Neuronal stem cell (in vitro differentiated cells): ENCODE data around the gene FMOD.

Experiments used
- DNase-seq: peaks from one replicate; pipeline ENCODE4 v3.0.0-alpha.2; 2013; ENCODE audit warnings: low spot score
- H2AFZ ChIP-seq: one replicate; pipeline ENCODE4 v1.6.1; 2013; ENCODE audit warnings: mild to moderate bottlenecking, low read length, inconsistent platforms
- H2AK5ac ChIP-seq: 2 replicates; pipeline ENCODE4 v1.6.1; 2013; ENCODE audit warnings: low read depth, mild to moderate bottlenecking, inconsistent platforms, low read length, moderate library complexity, mixed read lengths
- H2BK120ac ChIP-seq: 2 replicates; pipeline ENCODE4 v1.6.1; 2013; ENCODE audit warnings: low read depth, mild to moderate bottlenecking, inconsistent platforms, low read length, moderate library complexity, mixed read lengths
- H2BK12ac ChIP-seq: one replicate; pipeline ENCODE4 v1.6.1; 2013; ENCODE audit warnings: low read length, inconsistent platforms
- H2BK15ac ChIP-seq: 2 replicates; pipeline ENCODE4 v1.6.1; 2013; ENCODE audit warnings: mild to moderate bottlenecking, low read length, inconsistent platforms, mixed read lengths
- H2BK5ac ChIP-seq: one replicate; pipeline ENCODE4 v1.6.1; 2013; ENCODE audit warnings: inconsistent platforms, mild to moderate bottlenecking, low read length, moderate library complexity
- H3K14ac ChIP-seq: one replicate; pipeline ENCODE4 v1.6.1; 2013; ENCODE audit warnings: low read length, inconsistent platforms
- H3K18ac ChIP-seq: 2 replicates; pipeline ENCODE4 v1.6.1; 2013; ENCODE audit warnings: low read length, inconsistent platforms
- H3K23ac ChIP-seq: 2 replicates; pipeline ENCODE4 v1.6.1; 2013; ENCODE audit warnings: low read depth, mild to moderate bottlenecking, mixed read lengths, low read length, inconsistent platforms; ENCODE audit not compliant: poor library complexity
- H3K27ac ChIP-seq: replicated peaks from 3 replicates; pipeline ENCODE4 v1.5.1; 2013; ENCODE audit warnings: low read length, inconsistent platforms
- H3K27me3 ChIP-seq, 3 experiments: 2 replicates each; pipeline ENCODE4 v1.6.1; 2013; ENCODE audit warnings: low read length in 3 of 3, mild to moderate bottlenecking in 2 of 3, inconsistent platforms in 1 of 3, low read depth in 1 of 3, mixed read lengths in 1 of 3, moderate library complexity in 1 of 3; ENCODE audit not compliant: control insufficient read depth in 3 of 3, insufficient read depth in 3 of 3
- H3K36me3 ChIP-seq, 2 donors: replicated peaks in 1 of 2; 2 replicates each; pipeline ENCODE4 v1.6.1; 2013; ENCODE audit warnings: low read length in 2 of 2; ENCODE audit not compliant: control insufficient read depth in 2 of 2, insufficient read depth in 2 of 2
- H3K4ac ChIP-seq: 2 replicates; pipeline ENCODE4 v1.6.1; 2013; ENCODE audit warnings: inconsistent platforms, mild to moderate bottlenecking, low read length, moderate library complexity
- H3K4me1 ChIP-seq, 2 donors: 1 replicate in 1 of 2; 2 replicates in 1 of 2; pipeline ENCODE4 v1.6.1; 2013; ENCODE audit warnings: low read length in 2 of 2, low read depth in 1 of 2; ENCODE audit not compliant: control insufficient read depth in 2 of 2, insufficient read depth in 1 of 2
- H3K4me2 ChIP-seq: one replicate; pipeline ENCODE4 v1.6.1; 2013; ENCODE audit warnings: mild to moderate bottlenecking, low read length, inconsistent platforms; ENCODE audit not compliant: insufficient read depth, poor library complexity, severe bottlenecking
- H3K4me3 ChIP-seq, 2 donors: 2 replicates each; pipeline ENCODE4 v1.5.1; 2013; ENCODE audit warnings: low read length in 2 of 2, mild to moderate bottlenecking in 2 of 2, inconsistent platforms in 1 of 2, moderate library complexity in 1 of 2
- H3K79me1 ChIP-seq: one replicate; pipeline ENCODE4 v1.6.1; 2013; ENCODE audit warnings: low read depth, mild to moderate bottlenecking, inconsistent platforms, low read length, moderate library complexity
- H3K9ac ChIP-seq: one replicate; pipeline ENCODE4 v1.6.1; 2013; ENCODE audit warnings: mild to moderate bottlenecking, low read depth, low read length, inconsistent platforms; ENCODE audit not compliant: poor library complexity
- H3K9me3 ChIP-seq, 2 donors: replicated peaks in 1 of 2; 2 replicates each; pipeline versions ENCODE3 to v1.6.1; 2013; ENCODE audit warnings: low read length in 2 of 2, mild to moderate bottlenecking in 2 of 2, inconsistent platforms in 1 of 2, low read depth in 1 of 2, mixed read lengths in 1 of 2, moderate library complexity in 1 of 2; ENCODE audit not compliant: control insufficient read depth in 2 of 2, insufficient read depth in 1 of 2
- H4K8ac ChIP-seq: one replicate; pipeline ENCODE4 v1.6.1; 2013; ENCODE audit warnings: low read depth, mild to moderate bottlenecking, inconsistent platforms, low read length, moderate library complexity
- H4K91ac ChIP-seq: one replicate; pipeline ENCODE4 v1.6.1; 2013; ENCODE audit warnings: low read length, low read depth, mild to moderate bottlenecking, inconsistent platforms; ENCODE audit not compliant: poor library complexity
- WGBS, 2 donors: extraction: QIAGEN DNeasy Blood & Tissue Kit; methylation state at CpG; one replicate each; pipeline ENCODE4 v1.1.7; 2013; ENCODE audit warnings: missing lambda C conversion rate in 2 of 2, mixed read lengths in 1 of 2; ENCODE audit not compliant: insufficient read length in 2 of 2, insufficient replicate concordance in 1 of 2; ENCODE audit errors: extremely low coverage in 2 of 2; 5-methylcytosine and 5-hydroxymethylcytosine counted together

Gene FMOD

DNA sequence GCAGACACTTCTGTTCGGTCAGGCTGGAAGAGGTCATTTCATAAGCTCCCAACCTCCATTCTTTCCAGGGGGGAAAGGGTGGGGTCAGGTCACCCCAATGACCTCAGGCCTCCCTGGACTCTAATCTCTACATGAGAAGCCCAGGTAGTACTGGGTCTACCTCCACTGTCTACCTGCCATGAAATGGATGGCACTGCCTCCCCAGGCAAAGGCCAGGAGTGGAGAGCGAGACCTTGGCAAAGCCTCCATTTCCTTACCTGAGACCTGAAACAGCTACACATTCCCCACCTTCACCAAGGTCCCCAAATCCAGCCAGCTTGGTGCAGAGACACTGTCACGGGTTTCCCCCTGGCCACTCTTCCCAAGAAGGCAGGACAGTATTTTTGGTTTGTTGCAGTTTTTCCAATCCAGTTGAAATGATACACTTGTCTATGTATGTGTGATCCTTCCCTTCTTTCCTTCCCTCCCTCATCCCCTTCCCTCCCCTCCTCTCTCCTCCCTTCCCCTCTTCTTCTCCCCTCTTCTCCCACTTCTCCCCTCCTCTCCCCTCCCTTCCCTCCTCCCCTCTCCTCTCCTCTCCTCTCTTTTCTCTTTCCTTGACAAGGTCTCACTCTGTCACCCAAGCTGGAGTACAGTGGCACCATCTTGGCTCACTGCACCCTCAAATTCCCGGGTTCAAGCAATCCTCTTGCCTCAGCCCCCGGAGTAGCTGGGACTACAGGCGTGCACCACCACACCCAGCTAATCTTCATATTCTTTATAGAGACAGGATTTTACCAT lies 29.5 kb downstream of the FMOD start:
- no peak overlapping the region for H2AFZ ChIP-seq
- WGBS, 2 donors, result no CpG with 5 or more reads among the region's 6 CpGs
- no peaks in the 10 kb centered on the region for H3K9me3 ChIP-seq
- no peaks in the 10 kb centered on the region for H3K79me1 ChIP-seq
- no peak overlapping the region for H3K4ac ChIP-seq
- peak overlapping the region; percentile 50 for H3K18ac ChIP-seq
- H3K4me3 ChIP-seq, result no peak overlapping the region
- H3K27me3 ChIP-seq, result no peaks in the 10 kb centered on the region
- no peak overlapping the region for H4K91ac ChIP-seq
- no peak overlapping the region for H4K8ac ChIP-seq
- no peak overlapping the region for H3K4me2 ChIP-seq
- no peak overlapping the region for H2BK120ac ChIP-seq
- no peak for DNase-seq
- no peaks in the 10 kb centered on the region for H3K36me3 ChIP-seq
- no peak overlapping the region for H3K27ac ChIP-seq
- no peak overlapping the region for H3K23ac ChIP-seq
- H2AK5ac ChIP-seq, result no peak overlapping the region
- no peak overlapping the region for H2BK12ac ChIP-seq
- no peak overlapping the region for H3K14ac ChIP-seq
- no peak overlapping the region for H2BK5ac ChIP-seq
- no peak overlapping the region for H3K9ac ChIP-seq
- no peak overlapping the region for H2BK15ac ChIP-seq
- peaks cover 31 to 37% of the 10 kb centered on the region in 2 donors for H3K4me1 ChIP-seq

- H2BK12ac ChIP-seq, result no peak overlapping the region
- no peak overlapping the region for H3K18ac ChIP-seq
- WGBS, 2 donors, result no CpG with 5 or more reads among the region's 6 CpGs
- H3K23ac ChIP-seq, result no peak overlapping the region
- no peak overlapping the region for H4K8ac ChIP-seq
- no peak overlapping the region for H3K4me3 ChIP-seq
- H3K27me3 ChIP-seq, result no peaks in the 10 kb centered on the region
- no peak overlapping the region for H2BK120ac ChIP-seq
- no peak overlapping the region for H3K4ac ChIP-seq
- H3K36me3 ChIP-seq, result no peaks in the 10 kb centered on the region
- no peak overlapping the region for H3K27ac ChIP-seq
- no peak overlapping the region for H2AFZ ChIP-seq
- H3K9me3 ChIP-seq, result no peaks in the 10 kb centered on the region
- H3K14ac ChIP-seq, result no peak overlapping the region
- H2BK5ac ChIP-seq, result no peak overlapping the region
- no peak for DNase-seq
- peaks cover 27 to 32% of the 10 kb centered on the region in 2 donors for H3K4me1 ChIP-seq
- no peak overlapping the region for H4K91ac ChIP-seq
- H2AK5ac ChIP-seq, result no peak overlapping the region
- H3K79me1 ChIP-seq, result no peaks in the 10 kb centered on the region
- H2BK15ac ChIP-seq, result no peak overlapping the region
- H3K9ac ChIP-seq, result no peak overlapping the region
- H3K4me2 ChIP-seq, result no peak overlapping the region
Observed at GRCh38 chr1:203320591-203321272, 30.2 kb downstream of the FMOD start.

DNA sequence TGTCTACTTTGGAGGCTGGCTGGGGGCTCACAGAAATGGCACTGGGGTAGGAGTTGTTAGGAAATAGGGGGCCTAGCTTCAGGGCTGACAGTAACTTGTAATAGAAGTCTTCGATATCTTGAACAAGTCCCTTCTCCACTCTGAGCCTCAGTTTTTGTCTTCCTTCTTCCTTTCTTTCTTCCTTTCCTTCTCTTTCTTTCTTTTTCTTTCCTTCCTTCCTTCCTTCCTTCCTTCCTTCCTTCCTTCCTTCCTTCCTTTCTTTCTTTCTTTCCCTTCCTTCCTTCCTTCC lies 32.7 kb downstream of the FMOD start:
- Histone ChIP-seq H3K4me2 (no peak overlapping the region), H2BK120ac (no peak overlapping the region), H2BK5ac (no peak overlapping the region), H2AFZ (no peak overlapping the region), H4K91ac (no peak overlapping the region), H2BK12ac (no peak overlapping the region), H2AK5ac (no peak overlapping the region), H2BK15ac (no peak overlapping the region), H3K18ac (no peak overlapping the region), H3K14ac (no peak overlapping the region), H3K4me3 (no peak overlapping the region), H3K9ac (no peak overlapping the region), H3K79me1 (no peaks in the 10 kb centered on the region), H3K27me3 (no peaks in the 10 kb centered on the region), H4K8ac (no peak overlapping the region), H3K9me3 (no peaks in the 10 kb centered on the region), H3K4me1 (peaks cover 7 to 13% of the 10 kb centered on the region in 2 donors), H3K4ac (no peak overlapping the region), H3K23ac (no peak overlapping the region), H3K27ac (no peak overlapping the region), H3K36me3 (no peaks in the 10 kb centered on the region)
- DNase-seq, result no peak
- no CpG with 5 or more reads among the region's 1 CpG for WGBS, 2 donors

- no peak overlapping the region for H2AFZ ChIP-seq
- no peak overlapping the region for H3K4me2 ChIP-seq
- no peak overlapping the region for H3K4ac ChIP-seq
- no peaks in the 10 kb centered on the region for H3K9me3 ChIP-seq
- no peaks in the 10 kb centered on the region for H3K36me3 ChIP-seq
- DNase-seq, result no peak
- no peak overlapping the region for H2BK5ac ChIP-seq
- H3K9ac ChIP-seq, result no peak overlapping the region
- WGBS, 2 donors, result no CpG with 5 or more reads among the region's 7 CpGs
- H3K4me3 ChIP-seq, result no peak overlapping the region
- H2BK120ac ChIP-seq, result no peak overlapping the region
- H3K23ac ChIP-seq, result no peak overlapping the region
- H3K18ac ChIP-seq, result no peak overlapping the region
- no peaks in the 10 kb centered on the region for H3K27me3 ChIP-seq
- no peak overlapping the region for H3K27ac ChIP-seq
- H2AK5ac ChIP-seq, result no peak overlapping the region
- H3K4me1 ChIP-seq, result peaks cover 6 to 10% of the 10 kb centered on the region in 2 donors
- no peaks in the 10 kb centered on the region for H3K79me1 ChIP-seq
- H2BK12ac ChIP-seq, result no peak overlapping the region
- no peak overlapping the region for H2BK15ac ChIP-seq
- no peak overlapping the region for H4K8ac ChIP-seq
- H3K14ac ChIP-seq, result no peak overlapping the region
- H4K91ac ChIP-seq, result no peak overlapping the region
Observed at GRCh38 chr1:203317429-203318228, 33.3 kb downstream of the FMOD start.
